Measurements from ENCODE around the gene FBXO10. TPM values are rescaled to one million over a fixed set of nuclear protein-coding genes. Genes with fewer than 3 reads are reported as not detected.

Gene FBXO10
- polyA plus RNA-seq, 1 donor = 5.7 TPM

GRCh38 chr9:37566716-37567115 is 9.5 kb downstream of the FBXO10 start:
- H3K27me3 ChIP-seq (ENCODE audit: control insufficient read depth, insufficient read depth, low read length) = no peaks in the 10 kb centered on the region
- H3K27ac ChIP-seq (ENCODE audit: low read length) = no peak overlapping the region
- DNase-seq = no peak
- 60% methylated on average over 1 of the region's 3 CpGs for WGBS (ENCODE audit: insufficient coverage, low lambda C conversion rate)
- no peak overlapping the region for H3K4me3 ChIP-seq (ENCODE audit: low read length)
- H3K36me3 ChIP-seq (ENCODE audit: control insufficient read depth, insufficient read depth, low read length) = no peaks in the 10 kb centered on the region
- no peaks in the 10 kb centered on the region for H3K9me3 ChIP-seq (ENCODE audit: control insufficient read depth, low read depth, low read length)
- no peaks in the 10 kb centered on the region for H3K4me1 ChIP-seq (ENCODE audit: control insufficient read depth, insufficient read depth, low read length)

- WGBS (ENCODE audit: insufficient coverage, low lambda C conversion rate) = 100% methylated on average over 2 of the region's 7 CpGs
- no peak overlapping the region for H3K27ac ChIP-seq (ENCODE audit: low read length)
- H3K36me3 ChIP-seq (ENCODE audit: control insufficient read depth, insufficient read depth, low read length) = no peaks in the 10 kb centered on the region
- no peaks in the 10 kb centered on the region for H3K4me1 ChIP-seq (ENCODE audit: control insufficient read depth, insufficient read depth, low read length)
- no peak overlapping the region for H3K4me3 ChIP-seq (ENCODE audit: low read length)
- H3K27me3 ChIP-seq (ENCODE audit: control insufficient read depth, insufficient read depth, low read length) = no peaks in the 10 kb centered on the region
- no peaks in the 10 kb centered on the region for H3K9me3 ChIP-seq (ENCODE audit: control insufficient read depth, low read depth, low read length)
- DNase-seq = no peak
Measured at GRCh38 chr9:37565661-37566618, 10.2 kb downstream of the FBXO10 start.

- no CpG with 5 or more reads among the region's 4 CpGs for WGBS (ENCODE audit: insufficient coverage, low lambda C conversion rate)
- H3K9me3 ChIP-seq (ENCODE audit: control insufficient read depth, low read depth, low read length) = no peaks in the 10 kb centered on the region
- no peaks in the 10 kb centered on the region for H3K36me3 ChIP-seq (ENCODE audit: control insufficient read depth, insufficient read depth, low read length)
- no peak overlapping the region for H3K27ac ChIP-seq (ENCODE audit: low read length)
- no peak for DNase-seq
- no peak overlapping the region for H3K4me3 ChIP-seq (ENCODE audit: low read length)
- H3K4me1 ChIP-seq (ENCODE audit: control insufficient read depth, insufficient read depth, low read length) = no peaks in the 10 kb centered on the region
- no peaks in the 10 kb centered on the region for H3K27me3 ChIP-seq (ENCODE audit: control insufficient read depth, insufficient read depth, low read length)
Measured at GRCh38 chr9:37564916-37565315, 11.3 kb downstream of the FBXO10 start.

GRCh38 chr9:37563806-37564513 is 12.2 kb downstream of the FBXO10 start:
- Histone ChIP-seq H3K9me3 (ENCODE audit: control insufficient read depth, low read depth, low read length) (no peaks in the 10 kb centered on the region), H3K4me3 (ENCODE audit: low read length) (no peak overlapping the region), H3K27ac (ENCODE audit: low read length) (no peak overlapping the region), H3K27me3 (ENCODE audit: control insufficient read depth, insufficient read depth, low read length) (no peaks in the 10 kb centered on the region), H3K36me3 (ENCODE audit: control insufficient read depth, insufficient read depth, low read length) (no peaks in the 10 kb centered on the region), H3K4me1 (ENCODE audit: control insufficient read depth, insufficient read depth, low read length) (no peaks in the 10 kb centered on the region)
- 0% methylated on average over 1 of the region's 3 CpGs for WGBS (ENCODE audit: insufficient coverage, low lambda C conversion rate)
- no peak for DNase-seq

- Histone ChIP-seq H3K4me1 (ENCODE audit: control insufficient read depth, insufficient read depth, low read length) (no peaks in the 10 kb centered on the region), H3K27me3 (ENCODE audit: control insufficient read depth, insufficient read depth, low read length) (no peaks in the 10 kb centered on the region), H3K36me3 (ENCODE audit: control insufficient read depth, insufficient read depth, low read length) (no peaks in the 10 kb centered on the region), H3K4me3 (ENCODE audit: low read length) (no peak overlapping the region), H3K27ac (ENCODE audit: low read length) (no peak overlapping the region), H3K9me3 (ENCODE audit: control insufficient read depth, low read depth, low read length) (no peaks in the 10 kb centered on the region)
- no CpG with 5 or more reads among the region's 1 CpG for WGBS (ENCODE audit: insufficient coverage, low lambda C conversion rate)
- no peak for DNase-seq
Measured at GRCh38 chr9:37562826-37563225, 13.4 kb downstream of the FBXO10 start.

- Histone ChIP-seq H3K4me3 (ENCODE audit: low read length) (no peak overlapping the region), H3K36me3 (ENCODE audit: control insufficient read depth, insufficient read depth, low read length) (no peaks in the 10 kb centered on the region), H3K9me3 (ENCODE audit: control insufficient read depth, low read depth, low read length) (no peaks in the 10 kb centered on the region), H3K27me3 (ENCODE audit: control insufficient read depth, insufficient read depth, low read length) (no peaks in the 10 kb centered on the region), H3K4me1 (ENCODE audit: control insufficient read depth, insufficient read depth, low read length) (no peaks in the 10 kb centered on the region), H3K27ac (ENCODE audit: low read length) (no peak overlapping the region)
- WGBS (ENCODE audit: insufficient coverage, low lambda C conversion rate) = 88% methylated on average over 1 of the region's 2 CpGs
- DNase-seq = no peak
Measured at GRCh38 chr9:37561682-37562081, 14.5 kb downstream of the FBXO10 start.

- no peaks in the 10 kb centered on the region for H3K36me3 ChIP-seq (ENCODE audit: control insufficient read depth, insufficient read depth, low read length)
- DNase-seq = no peak
- no peaks in the 10 kb centered on the region for H3K9me3 ChIP-seq (ENCODE audit: control insufficient read depth, low read depth, low read length)
- WGBS (ENCODE audit: insufficient coverage, low lambda C conversion rate) = 92% methylated on average over 1 of the region's 5 CpGs
- no peaks in the 10 kb centered on the region for H3K4me1 ChIP-seq (ENCODE audit: control insufficient read depth, insufficient read depth, low read length)
- no peak overlapping the region for H3K27ac ChIP-seq (ENCODE audit: low read length)
- H3K27me3 ChIP-seq (ENCODE audit: control insufficient read depth, insufficient read depth, low read length) = no peaks in the 10 kb centered on the region
- no peak overlapping the region for H3K4me3 ChIP-seq (ENCODE audit: low read length)
Measured at GRCh38 chr9:37559855-37560592, 16.2 kb downstream of the FBXO10 start.

- H3K9me3 ChIP-seq (ENCODE audit: control insufficient read depth, low read depth, low read length) = no peaks in the 10 kb centered on the region
- no peak overlapping the region for H3K4me3 ChIP-seq (ENCODE audit: low read length)
- no peaks in the 10 kb centered on the region for H3K4me1 ChIP-seq (ENCODE audit: control insufficient read depth, insufficient read depth, low read length)
- H3K27me3 ChIP-seq (ENCODE audit: control insufficient read depth, insufficient read depth, low read length) = no peaks in the 10 kb centered on the region
- DNase-seq = no peak
- H3K27ac ChIP-seq (ENCODE audit: low read length) = no peak overlapping the region
- WGBS (ENCODE audit: insufficient coverage, low lambda C conversion rate) = no CpG with 5 or more reads among the region's 1 CpG
- H3K36me3 ChIP-seq (ENCODE audit: control insufficient read depth, insufficient read depth, low read length) = no peaks in the 10 kb centered on the region
Measured at GRCh38 chr9:37559125-37559524, 17.1 kb downstream of the FBXO10 start.

GRCh38 chr9:37555786-37556185 is 20.4 kb downstream of the FBXO10 start:
- H3K27ac ChIP-seq (ENCODE audit: low read length) = no peak overlapping the region
- DNase-seq = no peak
- H3K4me1 ChIP-seq (ENCODE audit: control insufficient read depth, insufficient read depth, low read length) = no peaks in the 10 kb centered on the region
- no peaks in the 10 kb centered on the region for H3K9me3 ChIP-seq (ENCODE audit: control insufficient read depth, low read depth, low read length)
- H3K4me3 ChIP-seq (ENCODE audit: low read length) = no peak overlapping the region
- H3K36me3 ChIP-seq (ENCODE audit: control insufficient read depth, insufficient read depth, low read length) = no peaks in the 10 kb centered on the region
- H3K27me3 ChIP-seq (ENCODE audit: control insufficient read depth, insufficient read depth, low read length) = no peaks in the 10 kb centered on the region

- Histone ChIP-seq H3K4me3 (ENCODE audit: low read length) (no peak overlapping the region), H3K36me3 (ENCODE audit: control insufficient read depth, insufficient read depth, low read length) (no peaks in the 10 kb centered on the region), H3K27ac (ENCODE audit: low read length) (no peak overlapping the region), H3K27me3 (ENCODE audit: control insufficient read depth, insufficient read depth, low read length) (no peaks in the 10 kb centered on the region), H3K4me1 (ENCODE audit: control insufficient read depth, insufficient read depth, low read length) (no peaks in the 10 kb centered on the region), H3K9me3 (ENCODE audit: control insufficient read depth, low read depth, low read length) (no peaks in the 10 kb centered on the region)
- DNase-seq = no peak
- 50% methylated on average over 1 of the region's 3 CpGs for WGBS (ENCODE audit: insufficient coverage, low lambda C conversion rate)
Measured at GRCh38 chr9:37554318-37554717, 21.9 kb downstream of the FBXO10 start.

Data from large intestine (tissue), 3 donors.